HEK293T (cell line): Measurements from ENCODE around the gene IGSF23.
"Not testable (repeated sequence)": the region's sequence is repeated elsewhere in the genome, so short reads cannot be mapped to it uniquely, and the experiment has no call there.

Experiments used
- CTCF ChIA-PET: fragments of 350-600 bp; formaldehyde crosslinking; extraction: SDS; loops from one replicate; lab custom pipeline; 2021; ENCODE audit warnings: antibody characterized with exemption, inconsistent platforms; lab: Yijun Ruan, JAX
- POLR2A ChIA-PET: fragments of 350-600 bp; formaldehyde crosslinking; extraction: SDS; loops from one replicate; lab custom pipeline; 2020; ENCODE audit warnings: antibody characterized with exemption, inconsistent platforms; lab: Yijun Ruan, JAX
- DNase-seq: peaks from one replicate; pipeline ENCODE4 v3.0.0; 2012; ENCODE audit warnings: mixed read lengths; ENCODE audit errors: extremely low spot score
- ARNT ChIP-seq: fragments of 450-650 bp; IDR thresholded peaks from 2 replicates; pipeline ENCODE4 v1.6.1; 2017; ENCODE audit warnings: mild to moderate bottlenecking
- BHLHE40 ChIP-seq: fragments of 450-650 bp; IDR thresholded peaks from 2 replicates; pipeline ENCODE4 v1.6.1; 2016; ENCODE audit warnings: mild to moderate bottlenecking, moderate library complexity, borderline replicate concordance
- CTBP1 ChIP-seq: fragments of 450-650 bp; IDR thresholded peaks from 2 replicates; pipeline ENCODE4 v1.6.1; 2016; ENCODE audit warnings: borderline replicate concordance
- ELF4 ChIP-seq: fragments of 450-650 bp; IDR thresholded peaks from 2 replicates; pipeline ENCODE4 v1.6.1; 2017; ENCODE audit warnings: antibody characterized with exemption
- FOXA1 ChIP-seq: fragments of 450-650 bp; IDR thresholded peaks from 2 replicates; pipeline ENCODE4 v1.6.1; 2016; ENCODE audit warnings: mild to moderate bottlenecking
- FOXK2 ChIP-seq: fragments of 450-650 bp; IDR thresholded peaks from 2 replicates; pipeline ENCODE4 v1.6.1; 2016; ENCODE audit warnings: mild to moderate bottlenecking
- FOXM1 ChIP-seq: fragments of 450-650 bp; IDR thresholded peaks from 2 replicates; pipeline ENCODE4 v1.6.1; 2017; ENCODE audit warnings: mild to moderate bottlenecking, borderline replicate concordance
- HDGF ChIP-seq: fragments of 450-650 bp; IDR thresholded peaks from 2 replicates; pipeline ENCODE4 v1.6.1; 2017; ENCODE audit warnings: antibody characterized with exemption, borderline replicate concordance
- L3MBTL2 ChIP-seq: fragments of 450-650 bp; conservative IDR thresholded peaks from 2 replicates; pipeline ENCODE4 v1.6.1; 2016; ENCODE audit warnings: mild to moderate bottlenecking
- LEF1 ChIP-seq: fragments of 450-650 bp; IDR thresholded peaks from 2 replicates; pipeline ENCODE4 v1.6.1; 2017; ENCODE audit warnings: mild to moderate bottlenecking, borderline replicate concordance
- NFRKB ChIP-seq: fragments of 450-650 bp; IDR thresholded peaks from 2 replicates; pipeline ENCODE4 v1.6.1; 2016; ENCODE audit warnings: mild to moderate bottlenecking, moderate library complexity
- PKNOX1 ChIP-seq: fragments of 450-650 bp; IDR thresholded peaks from 2 replicates; pipeline ENCODE4 v1.6.1; 2016
- SP1 ChIP-seq: fragments of 450-650 bp; IDR thresholded peaks from 2 replicates; pipeline ENCODE4 v1.6.1; 2017
- SUZ12 ChIP-seq: fragments of 450-650 bp; IDR thresholded peaks from 2 replicates; pipeline ENCODE4 v1.6.1; 2016; ENCODE audit warnings: mild to moderate bottlenecking
- TARDBP ChIP-seq: fragments of 450-650 bp; IDR thresholded peaks from 2 replicates; pipeline ENCODE4 v1.6.1; 2016
- ZNF384 ChIP-seq: fragments of 450-650 bp; IDR thresholded peaks from 2 replicates; pipeline ENCODE4 v1.6.1; 2016

The IGSF23 gene

GRCh38 chr19:44587963-44588770, 25.2 kb upstream of the IGSF23 start:
- POLR2A ChIA-PET = interaction anchor here (0.7 kb wide), 1 partner anchor 89 kb away, joined by 3 read pairs; no protein-coding TSS in a partner anchor
- TF ChIP-seq CTBP1 (no peak), PKNOX1 (no peak), SUZ12 (no peak), FOXK2 (no peak), SP1 (no peak), TARDBP (no peak), ZNF384 (no peak)
- no peak for DNase-seq
- CTCF ChIA-PET = interaction anchor here (0.6 to 2.4 kb wide), 3 partner anchors 16 to 46 kb away, joined by 3 to 10 read pairs (median 4); no protein-coding TSS in a partner anchor

GRCh38 chr19:44588771-44589112, 24.6 kb upstream of the IGSF23 start:
- ChIA-PET CTCF (interaction anchor here (0.6 to 2.4 kb wide), 3 partner anchors 15 to 46 kb away, joined by 3 to 10 read pairs (median 4); no protein-coding TSS in a partner anchor), POLR2A (interaction anchor here (0.7 kb wide), 1 partner anchor 88 kb away, joined by 3 read pairs; no protein-coding TSS in a partner anchor)
- TF ChIP-seq ELF4 = no peak
- TF ChIP-seq L3MBTL2 = no peak
- no peak for TF ChIP-seq NFRKB
- TF ChIP-seq FOXA1 = no peak
- TF ChIP-seq PKNOX1 = no peak
- no peak for TF ChIP-seq HDGF
- TF ChIP-seq SUZ12 = no peak
- TF ChIP-seq CTBP1 = no peak
- TF ChIP-seq SP1 = no peak
- no peak for TF ChIP-seq BHLHE40
- no peak for TF ChIP-seq ARNT
- no peak for TF ChIP-seq LEF1

GRCh38 chr19:44590245-44591059, 22.9 kb upstream of the IGSF23 start:
- POLR2A ChIA-PET = no interaction called here
- no peak for DNase-seq
- CTCF ChIA-PET = interaction anchor here (2.4 kb wide), 1 partner anchor 20 kb away, joined by 10 read pairs; no protein-coding TSS in a partner anchor
- TF ChIP-seq FOXK2 = no peak
- TF ChIP-seq PKNOX1 = no peak
- TF ChIP-seq FOXA1 = no peak
- no peak for TF ChIP-seq SUZ12
- TF ChIP-seq SP1 = no peak
- TF ChIP-seq CTBP1 = no peak

More at GRCh38 chr19:44588771-44589112, 24.6 kb upstream of the IGSF23 start:
- DNase-seq = no peak

GRCh38 chr19:44591340-44591993, 21.9 kb upstream of the IGSF23 start:
- DNase-seq, POLR2A ChIA-PET: not testable (repeated sequence)
- CTCF ChIA-PET = interaction anchor here (0.9 to 1.2 kb wide), 2 partner anchors 9 to 20 kb away, joined by 3 read pairs; no protein-coding TSS in a partner anchor

- DNase-seq = no peak
- no peak for TF ChIP-seq FOXA1
- no peak for TF ChIP-seq BHLHE40
- TF ChIP-seq PKNOX1 = no peak
- no peak for TF ChIP-seq SP1
- no peak for TF ChIP-seq SUZ12
- no peak for TF ChIP-seq HDGF
- TF ChIP-seq ARNT = no peak
- no peak for TF ChIP-seq NFRKB
- TF ChIP-seq ZNF384 = no peak
- TF ChIP-seq FOXM1 = no peak
- no peak for TF ChIP-seq L3MBTL2
- no peak for TF ChIP-seq ELF4
- no peak for TF ChIP-seq LEF1
- TF ChIP-seq TARDBP = no peak
- TF ChIP-seq CTBP1 = no peak
- TF ChIP-seq FOXK2 = no peak
- ChIA-PET CTCF (interaction anchor here (0.9 kb wide), 1 partner anchor 10 kb away, joined by 3 read pairs; no protein-coding TSS in a partner anchor), POLR2A (no interaction called here)
Observed at GRCh38 chr19:44592451-44592890, 20.9 kb upstream of the IGSF23 start.
